Astrocyte (in vitro differentiated cells and primary cell): Measurements from ENCODE around the gene RNF44. TPM values are rescaled to one million over a fixed set of nuclear protein-coding genes. Genes with fewer than 3 reads are reported as not detected.

Source experiments
- DNase-seq: peaks from one replicate; pipeline ENCODE4 v3.0.0-alpha.2; 2010; ENCODE audit warnings: low read depth
- FAIRE-seq: peaks from 2 replicates; lab custom pipeline; 2011; peaks lifted over from hg19 to GRCh38; lab: Jason Lieb, UNC
- H2AFZ ChIP-seq: 2 replicates; pipeline ENCODE4 v1.6.0; 2012; ENCODE audit warnings: low read depth, low read length, inconsistent platforms
- H3K27ac ChIP-seq: 2 replicates; pipeline ENCODE4 v1.5.1; 2011; ENCODE audit warnings: low read depth, low read length, inconsistent platforms
- H3K27me3 ChIP-seq: 2 replicates; pipeline ENCODE4 v1.6.0; 2011; ENCODE audit warnings: low read length, inconsistent platforms; ENCODE audit not compliant: insufficient read depth
- H3K36me3 ChIP-seq: 2 replicates; pipeline ENCODE4 v1.5.1; 2011; ENCODE audit warnings: low read length, inconsistent platforms; ENCODE audit not compliant: insufficient read depth
- H3K4me1 ChIP-seq: 2 replicates; pipeline ENCODE4 v1.5.1; 2011; ENCODE audit warnings: low read length, inconsistent platforms; ENCODE audit not compliant: insufficient read depth
- H3K4me2 ChIP-seq: 2 replicates; pipeline ENCODE4 v1.6.0; 2012; ENCODE audit warnings: low read length, inconsistent platforms
- H3K4me3 ChIP-seq: 2 replicates; pipeline ENCODE4 v1.5.1; 2011; ENCODE audit warnings: low read depth, mild to moderate bottlenecking, low read length, inconsistent platforms; ENCODE audit not compliant: insufficient read depth
- H3K79me2 ChIP-seq: 2 replicates; pipeline ENCODE4 v1.6.0; 2012; ENCODE audit warnings: mild to moderate bottlenecking, low read length, inconsistent platforms; ENCODE audit not compliant: insufficient read depth
- H3K9ac ChIP-seq: 2 replicates; pipeline ENCODE4 v1.6.0; 2012; ENCODE audit warnings: mild to moderate bottlenecking, low read length, inconsistent platforms
- H3K9me3 ChIP-seq: 2 replicates; pipeline ENCODE4 v1.5.1; 2012; ENCODE audit warnings: low read depth, mild to moderate bottlenecking, low read length, inconsistent platforms; ENCODE audit not compliant: insufficient read depth
- H4K20me1 ChIP-seq: 2 replicates; pipeline ENCODE4 v1.6.0; 2012; ENCODE audit warnings: low read length, inconsistent platforms; ENCODE audit not compliant: insufficient read depth
- H3K27ac Mint-ChIP-seq: one replicate; pipeline ENCODE4 v1.8.0; 2021; ENCODE audit warnings: mild to moderate bottlenecking, mixed read lengths; ENCODE audit not compliant: unreplicated experiment
- H3K27me3 Mint-ChIP-seq: one replicate; pipeline ENCODE4 v1.8.0; 2021; ENCODE audit warnings: low read depth, mixed read lengths; ENCODE audit not compliant: unreplicated experiment
- H3K36me3 Mint-ChIP-seq: one replicate; pipeline ENCODE4 v1.8.0; 2021; ENCODE audit warnings: low read depth, mixed read lengths; ENCODE audit not compliant: unreplicated experiment
- H3K4me1 Mint-ChIP-seq: one replicate; pipeline ENCODE4 v1.8.0; 2021; ENCODE audit warnings: low read depth, mixed read lengths; ENCODE audit not compliant: unreplicated experiment
- H3K4me3 Mint-ChIP-seq: one replicate; pipeline ENCODE4 v1.8.0; 2021; ENCODE audit warnings: mild to moderate bottlenecking, moderate library complexity, mixed read lengths; ENCODE audit not compliant: unreplicated experiment
- H3K9me3 Mint-ChIP-seq: one replicate; pipeline ENCODE4 v1.8.0; 2021; ENCODE audit warnings: mild to moderate bottlenecking, mixed read lengths; ENCODE audit not compliant: unreplicated experiment
- CTCF ChIP-seq: IDR thresholded peaks from 2 replicates; pipeline ENCODE4 v1.5.1; 2011; ENCODE audit warnings: low read depth, mild to moderate bottlenecking, inconsistent platforms, low read length, moderate library complexity; ENCODE audit not compliant: insufficient read depth
- EZH2 ChIP-seq: IDR thresholded peaks from 2 replicates; pipeline ENCODE4 v1.6.1; 2012; ENCODE audit warnings: mild to moderate bottlenecking, low read length, inconsistent platforms; ENCODE audit not compliant: insufficient read depth
- total RNA-seq: library from RNA; stranded (reverse); gene quantifications from 2 replicates; pipeline ENCODE4 v1.2.1, GENCODE V29; 2021

RNF44 gene
- total RNA-seq, 1 donor from 2014 or later: 59.8 TPM

- FAIRE-seq (no peak), DNase-seq (no peak)
- H3K79me2 ChIP-seq: peaks cover 43% of the 10 kb centered on the region
- no peak overlapping the region for H3K27ac Mint-ChIP-seq
- no peaks in the 10 kb centered on the region for H3K27me3 ChIP-seq
- TF ChIP-seq EZH2: no peak
- no peak for TF ChIP-seq CTCF
- peaks cover 5% of the 10 kb centered on the region for H3K36me3 Mint-ChIP-seq
- H2AFZ ChIP-seq: no peak overlapping the region
- H4K20me1 ChIP-seq: peaks cover 45% of the 10 kb centered on the region
- H3K4me3 Mint-ChIP-seq: no peak overlapping the region
- H3K9me3 Mint-ChIP-seq: no peaks in the 10 kb centered on the region
- H3K36me3 ChIP-seq: no peaks in the 10 kb centered on the region
- H3K9me3 ChIP-seq: no peaks in the 10 kb centered on the region
- no peak overlapping the region for H3K9ac ChIP-seq
- H3K27ac ChIP-seq: no peak overlapping the region
- peaks cover 21% of the 10 kb centered on the region for H3K4me1 ChIP-seq
- peaks cover 21% of the 10 kb centered on the region for H3K4me1 Mint-ChIP-seq
- H3K4me2 ChIP-seq: no peak overlapping the region
- no peak overlapping the region for H3K4me3 ChIP-seq
- no peaks in the 10 kb centered on the region for H3K27me3 Mint-ChIP-seq
Observed at GRCh38 chr5:176530393-176530982, 6.7 kb downstream of the RNF44 start.

DNA sequence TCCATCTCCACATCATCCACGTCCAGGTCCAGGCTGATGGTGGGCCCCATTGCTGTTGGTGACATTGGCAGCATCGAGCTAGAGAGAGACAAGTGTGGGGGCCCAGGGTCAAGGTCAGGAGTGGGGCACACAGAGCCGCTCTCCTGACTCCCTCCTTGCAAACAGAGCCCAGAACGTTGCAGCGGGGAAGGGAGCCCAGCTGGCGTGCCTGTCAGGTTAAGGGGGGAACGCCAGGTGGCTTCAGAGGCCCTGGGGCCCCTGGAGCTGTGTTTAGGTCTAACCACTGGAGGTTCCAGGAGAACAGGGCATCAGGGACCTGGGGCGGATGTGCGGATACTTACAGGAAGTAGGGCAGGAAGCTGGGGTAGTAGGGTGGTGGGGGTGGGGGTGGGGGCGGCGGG lies 7.5 kb downstream of the RNF44 start:
- H3K9me3 ChIP-seq: no peaks in the 10 kb centered on the region
- H3K27me3 ChIP-seq: no peaks in the 10 kb centered on the region
- Mint-ChIP-seq H3K4me1 (peaks cover 15% of the 10 kb centered on the region), H3K9me3 (no peaks in the 10 kb centered on the region), H3K27ac (no peak overlapping the region), H3K36me3 (peaks cover 2% of the 10 kb centered on the region), H3K27me3 (no peaks in the 10 kb centered on the region), H3K4me3 (no peak overlapping the region)
- peaks cover 15% of the 10 kb centered on the region for H3K4me1 ChIP-seq
- no peak overlapping the region for H2AFZ ChIP-seq
- no peak for DNase-seq
- H3K4me3 ChIP-seq: no peak overlapping the region
- H4K20me1 ChIP-seq: peaks cover 37% of the 10 kb centered on the region
- H3K4me2 ChIP-seq: no peak overlapping the region
- no peak for TF ChIP-seq CTCF
- TF ChIP-seq EZH2: no peak
- no peak overlapping the region for H3K27ac ChIP-seq
- no peaks in the 10 kb centered on the region for H3K36me3 ChIP-seq
- peaks cover 36% of the 10 kb centered on the region for H3K79me2 ChIP-seq
- H3K9ac ChIP-seq: no peak overlapping the region
- FAIRE-seq: no peak

DNA sequence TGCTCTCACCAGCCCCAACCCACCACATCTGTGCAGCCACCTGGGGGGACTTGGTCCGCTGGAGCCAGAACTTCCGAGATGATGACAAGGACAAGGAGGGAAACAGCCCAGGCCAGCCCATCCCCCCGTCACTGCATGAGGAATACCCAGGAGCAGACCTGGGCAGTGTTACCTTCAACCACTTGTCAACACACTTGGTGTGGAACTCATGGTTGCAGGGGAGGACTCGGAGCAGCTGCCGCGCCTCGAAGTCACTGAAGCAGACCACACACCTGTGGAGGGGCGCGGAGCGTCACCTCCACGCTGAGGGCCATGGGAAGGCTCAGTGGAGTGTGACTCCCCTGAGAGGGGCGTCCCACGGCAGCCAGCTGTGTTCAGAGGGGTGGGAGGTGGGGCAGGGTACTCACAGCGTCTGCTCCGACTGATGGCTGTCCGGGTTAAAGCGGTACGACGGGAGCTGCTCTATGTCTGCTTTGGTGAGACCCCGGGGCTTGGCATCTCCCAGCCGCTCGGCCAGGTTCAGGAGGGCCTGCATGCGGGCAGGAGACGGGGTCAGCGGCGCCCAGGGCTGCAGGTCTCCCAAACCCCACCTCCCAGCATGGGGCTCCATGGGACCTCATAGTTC lies 8.0 kb downstream of the RNF44 start:
- Histone ChIP-seq H3K4me2 (no peak overlapping the region), H3K27me3 (no peaks in the 10 kb centered on the region), H3K9me3 (no peaks in the 10 kb centered on the region), H3K9ac (no peak overlapping the region), H3K79me2 (peaks cover 31% of the 10 kb centered on the region), H3K36me3 (no peaks in the 10 kb centered on the region), H3K27ac (no peak overlapping the region), H3K4me1 (peaks cover 10% of the 10 kb centered on the region), H4K20me1 (peaks cover 32% of the 10 kb centered on the region), H3K4me3 (no peak overlapping the region), H2AFZ (no peak overlapping the region)
- DNase-seq (no peak), FAIRE-seq (no peak)
- Mint-ChIP-seq H3K36me3 (peaks cover 2% of the 10 kb centered on the region), H3K9me3 (no peaks in the 10 kb centered on the region), H3K4me1 (peaks cover 11% of the 10 kb centered on the region), H3K27ac (no peak overlapping the region), H3K27me3 (no peaks in the 10 kb centered on the region), H3K4me3 (no peak overlapping the region)
- TF ChIP-seq EZH2 (no peak), CTCF (no peak)
